ENCODE measurements around the gene PINLYP.

The PINLYP gene

GRCh38 chr19:43606569-43607229, 31.1 kb downstream of the PINLYP start:
- DNase-seq (ENCODE audit: low read depth) = no peak

- no peak for DNase-seq (ENCODE audit: low read depth)
Observed at GRCh38 chr19:43607238-43608205, 31.9 kb downstream of the PINLYP start.

GRCh38 chr19:43609872-43610271, 34.3 kb downstream of the PINLYP start:
- no peak for DNase-seq (ENCODE audit: low read depth)

- DNase-seq (ENCODE audit: low read depth) = no peak
Observed at GRCh38 chr19:43610493-43610892, 34.9 kb downstream of the PINLYP start.

- no peak for DNase-seq (ENCODE audit: low read depth)
Observed at GRCh38 chr19:43611788-43612187, 36.2 kb downstream of the PINLYP start, which contains the start of gene SRRM5. SRRM5 (plus strand) TSS chr19:43612088; CDS start chr19:43612122, 34 bp downstream.

GRCh38 chr19:43612374-43612773, 36.8 kb downstream of the PINLYP start:
- DNase-seq (ENCODE audit: low read depth) = no peak

GRCh38 chr19:43616306-43616705, 40.7 kb downstream of the PINLYP start:
- no peak for DNase-seq (ENCODE audit: low read depth)

- DNase-seq (ENCODE audit: low read depth) = no peak
Observed at GRCh38 chr19:43616954-43617353, 41.4 kb downstream of the PINLYP start.

GRCh38 chr19:43618921-43619261, 43.3 kb downstream of the PINLYP start:
- DNase-seq (ENCODE audit: low read depth) = no peak

- DNase-seq (ENCODE audit: low read depth) = peak; percentile 56
Observed at GRCh38 chr19:43619262-43620060, 43.9 kb downstream of the PINLYP start, which contains the start of gene ZNF428. ZNF428 (minus strand) TSS chr19:43619629; CDS start chr19:43614304, 5,325 bp downstream.

GRCh38 chr19:43620061-43621001, 44.7 kb downstream of the PINLYP start:
- DNase-seq (ENCODE audit: low read depth) = peak; percentile 72

GRCh38 chr19:43622070-43622469, 46.5 kb downstream of the PINLYP start:
- DNase-seq (ENCODE audit: low read depth) = no peak

- DNase-seq (ENCODE audit: low read depth) = no peak
Observed at GRCh38 chr19:43622956-43623355, 47.4 kb downstream of the PINLYP start.

- no peak for DNase-seq (ENCODE audit: low read depth)
Observed at GRCh38 chr19:43623889-43624670, 48.5 kb downstream of the PINLYP start.

- peak; percentile 65 for DNase-seq (ENCODE audit: low read depth)
Observed at GRCh38 chr19:43624933-43625332, 49.3 kb downstream of the PINLYP start.

GRCh38 chr19:43625918-43626579, 50.4 kb downstream of the PINLYP start:
- DNase-seq (ENCODE audit: low read depth) = no peak

GRCh38 chr19:43626838-43627237, 51.2 kb downstream of the PINLYP start:
- no peak for DNase-seq (ENCODE audit: low read depth)

GRCh38 chr19:43628646-43629326, 53.2 kb downstream of the PINLYP start:
- no peak for DNase-seq (ENCODE audit: low read depth)

- no peak for DNase-seq (ENCODE audit: low read depth)
Observed at GRCh38 chr19:43631491-43631890, 55.9 kb downstream of the PINLYP start.
